CD4-positive, alpha-beta memory T cell (primary cell): ENCODE measurements around the gene INSRR. TPM values are rescaled to one million over a fixed set of nuclear protein-coding genes. Genes with fewer than 3 reads are reported as not detected.

Experiments used
- CTCF ChIA-PET: fragments of 350-600 bp; sonication (Branson Sonifier 250); formaldehyde crosslinking; loops from one replicate; lab custom pipeline; 2021; ENCODE audit warnings: inconsistent platforms; ENCODE audit not compliant: partially characterized antibody; lab: Charles Lee
- POLR2A ChIA-PET: fragments of 350-600 bp; sonication (Branson Sonifier 250); formaldehyde crosslinking; loops from one replicate; lab custom pipeline; 2021; ENCODE audit not compliant: partially characterized antibody; lab: Charles Lee
- DNase-seq, 5 donors: peaks; one replicate each; pipeline versions ENCODE4 v3.0.0 to v3.0.0-alpha.2; 2020 to 2022; ENCODE audit warnings: mixed read lengths in 1 of 5
- H3K27ac ChIP-seq: one replicate; pipeline ENCODE4 v1.7.0; 2013; ENCODE audit warnings: low read depth, low read length
- H3K27me3 ChIP-seq: 2 replicates; pipeline ENCODE4 v1.7.0; 2013; ENCODE audit warnings: mild to moderate bottlenecking, low read length, moderate library complexity; ENCODE audit not compliant: insufficient read depth
- H3K36me3 ChIP-seq: 2 replicates; pipeline ENCODE4 v1.7.0; 2013; ENCODE audit warnings: mild to moderate bottlenecking, low read length, moderate library complexity; ENCODE audit not compliant: insufficient read depth
- H3K4me1 ChIP-seq: 2 replicates; pipeline ENCODE4 v1.7.0; 2013; ENCODE audit warnings: mild to moderate bottlenecking, low read length, moderate library complexity; ENCODE audit not compliant: insufficient read depth
- H3K4me3 ChIP-seq, 2 donors: one replicate each; pipeline ENCODE4 v1.7.0; 2013; ENCODE audit warnings: low read length in 2 of 2, mild to moderate bottlenecking in 1 of 2
- H3K9me3 ChIP-seq, 2 donors: one replicate each; pipeline ENCODE4 v1.7.0; 2013; ENCODE audit warnings: low read length in 2 of 2, control low read depth in 1 of 2; ENCODE audit not compliant: control insufficient read depth in 1 of 2
- H3K27ac Mint-ChIP-seq, 7 donors: one replicate each; pipeline ENCODE4 v1.8.0; 2020 to 2021; ENCODE audit warnings: mixed read lengths in 7 of 7, mild to moderate bottlenecking in 6 of 7, inconsistent platforms in 3 of 7, moderate library complexity in 3 of 7
- H3K27me3 Mint-ChIP-seq, 2 donors: one replicate each; pipeline ENCODE4 v1.8.0; 2020 to 2021; ENCODE audit warnings: mixed read lengths in 2 of 2
- H3K36me3 Mint-ChIP-seq, 2 donors: one replicate each; pipeline ENCODE4 v1.8.0; 2020 to 2021; ENCODE audit warnings: mixed read lengths in 2 of 2, inconsistent platforms in 1 of 2, mild to moderate bottlenecking in 1 of 2
- H3K4me1 Mint-ChIP-seq, 4 donors: one replicate each; pipeline ENCODE4 v1.8.0; 2020 to 2021; ENCODE audit warnings: mixed read lengths in 4 of 4, mild to moderate bottlenecking in 1 of 4
- H3K4me3 Mint-ChIP-seq, 8 donors: one replicate each; pipeline ENCODE4 v1.8.0; 2020 to 2021; ENCODE audit warnings: mixed read lengths in 8 of 8, mild to moderate bottlenecking in 7 of 8, moderate library complexity in 6 of 8, inconsistent platforms in 3 of 8
- H3K9me3 Mint-ChIP-seq, 8 donors: one replicate each; pipeline ENCODE4 v1.8.0; 2020 to 2021; ENCODE audit warnings: mixed read lengths in 8 of 8, mild to moderate bottlenecking in 5 of 8, inconsistent platforms in 3 of 8, moderate library complexity in 1 of 8
- intact Hi-C: fragments of 100-400 bp; cut with micrococcal nuclease; formaldehyde crosslinking; loops from one replicate; pipeline ENCODE4 v1.15.1; 2023
- polyA plus RNA-seq, 2 donors: library from polyadenylated mRNA; unstranded; fragments of 300-500 nt; fragmentation: Illumina TruSeq; gene quantifications; one replicate each; pipeline ENCODE4 v1.2.3, GENCODE V29; 2021
- total RNA-seq, 2 experiments: library from RNA; stranded (reverse); gene quantifications; one replicate each; pipeline ENCODE4 v1.2.3, GENCODE V29; 2021

INSRR gene
- total and polyA plus RNA-seq, 4 experiments from 2014 or later: 0.06 TPM; not detected in 3

GRCh38 chr1:156898161-156898566 is 39.2 kb upstream of the INSRR start:
- Histone ChIP-seq H3K27me3 (peaks cover 11% of the 10 kb centered on the region), H3K9me3 (no peaks in the 10 kb centered on the region), H3K36me3 (no peaks in the 10 kb centered on the region), H3K4me3 (no peak overlapping the region), H3K27ac (no peak overlapping the region), H3K4me1 (peaks cover 8% of the 10 kb centered on the region)
- peaks cover 23 to 31% of the 10 kb centered on the region in 2 donors for H3K27me3 Mint-ChIP-seq
- peaks cover under 1 to 12% (median 3%) of the 10 kb centered on the region in 4 donors for H3K4me1 Mint-ChIP-seq
- no peak for DNase-seq
- no peak overlapping the region for H3K4me3 Mint-ChIP-seq
- peaks cover 0 to 2% (median 0%) of the 10 kb centered on the region in 8 donors for H3K9me3 Mint-ChIP-seq
- peak overlapping the region in 2 of 7 donors; percentile 12 to 58 for H3K27ac Mint-ChIP-seq
- no peaks in the 10 kb centered on the region for H3K36me3 Mint-ChIP-seq
- CTCF ChIA-PET: interaction anchor here (1.2 to 1.5 kb wide), 2 partner anchors 9 to 60 kb away, joined by 4 to 7 read pairs; no protein-coding TSS in a partner anchor
- intact Hi-C loops: loop anchor here (10.0 kb wide), 1 partner anchor 177 kb away; no protein-coding TSS in a partner anchor
- POLR2A ChIA-PET: no interaction called here

DNA sequence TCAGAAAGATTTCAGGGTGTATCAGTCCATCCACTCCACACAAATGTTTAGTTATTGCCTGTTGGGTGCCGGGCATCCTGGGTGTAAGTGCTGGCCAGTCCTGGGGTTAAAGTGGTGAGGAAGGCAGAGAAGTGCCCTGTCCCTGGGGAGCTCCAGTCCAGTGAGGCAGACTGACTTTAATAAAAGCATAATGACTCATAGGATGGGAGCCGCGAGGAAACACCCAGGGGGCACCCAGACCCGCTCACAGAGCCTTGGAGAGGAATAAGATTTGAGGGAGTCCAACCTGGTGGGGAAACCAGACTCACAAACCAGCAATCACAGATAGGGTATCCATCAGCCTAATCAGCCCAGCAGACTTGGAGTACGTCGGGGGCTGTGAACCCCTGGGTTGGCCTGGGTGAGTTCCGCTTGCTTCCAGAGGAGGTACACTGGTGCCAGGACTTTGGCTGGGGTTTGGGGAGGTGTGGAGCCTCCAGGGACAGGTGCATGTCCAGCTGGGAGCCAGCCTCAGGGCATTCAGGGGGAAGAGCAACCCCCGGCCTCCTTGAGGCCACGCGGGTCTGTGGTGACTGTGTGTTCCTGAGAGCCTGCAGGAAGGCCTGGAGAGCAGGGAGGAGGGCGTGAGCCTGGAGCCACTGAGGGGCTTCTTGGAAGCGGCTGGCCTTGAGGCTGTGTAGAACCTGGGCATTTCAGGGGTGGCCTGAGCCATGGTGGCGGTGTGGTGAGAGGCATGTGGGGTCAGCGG is 38.3 kb upstream of the INSRR start:
- H3K27ac Mint-ChIP-seq: peak overlapping the region in 2 of 7 donors; percentile 46 to 72
- ChIA-PET CTCF (interaction anchor here (0.5 to 1.0 kb wide), 2 partner anchors 31 to 59 kb away, joined by 3 read pairs; no protein-coding TSS in a partner anchor), POLR2A (no interaction called here)
- intact Hi-C loops: loop anchor here (10.0 kb wide), 1 partner anchor 178 kb away; no protein-coding TSS in a partner anchor
- no peak for DNase-seq
- H3K27me3 Mint-ChIP-seq: peaks cover 23 to 33% of the 10 kb centered on the region in 2 donors
- H3K9me3 ChIP-seq: no peaks in the 10 kb centered on the region
- no peak overlapping the region for H3K4me3 Mint-ChIP-seq
- peaks cover 2 to 16% (median 6%) of the 10 kb centered on the region in 4 donors for H3K4me1 Mint-ChIP-seq
- H3K9me3 Mint-ChIP-seq: peaks cover 0 to 2% (median 0%) of the 10 kb centered on the region in 8 donors
- peaks cover 11% of the 10 kb centered on the region for H3K27me3 ChIP-seq
- peaks cover 17% of the 10 kb centered on the region for H3K4me1 ChIP-seq
- H3K27ac ChIP-seq: no peak overlapping the region
- no peaks in the 10 kb centered on the region for H3K36me3 Mint-ChIP-seq
- H3K4me3 ChIP-seq: no peak overlapping the region
- H3K36me3 ChIP-seq: no peaks in the 10 kb centered on the region

DNA sequence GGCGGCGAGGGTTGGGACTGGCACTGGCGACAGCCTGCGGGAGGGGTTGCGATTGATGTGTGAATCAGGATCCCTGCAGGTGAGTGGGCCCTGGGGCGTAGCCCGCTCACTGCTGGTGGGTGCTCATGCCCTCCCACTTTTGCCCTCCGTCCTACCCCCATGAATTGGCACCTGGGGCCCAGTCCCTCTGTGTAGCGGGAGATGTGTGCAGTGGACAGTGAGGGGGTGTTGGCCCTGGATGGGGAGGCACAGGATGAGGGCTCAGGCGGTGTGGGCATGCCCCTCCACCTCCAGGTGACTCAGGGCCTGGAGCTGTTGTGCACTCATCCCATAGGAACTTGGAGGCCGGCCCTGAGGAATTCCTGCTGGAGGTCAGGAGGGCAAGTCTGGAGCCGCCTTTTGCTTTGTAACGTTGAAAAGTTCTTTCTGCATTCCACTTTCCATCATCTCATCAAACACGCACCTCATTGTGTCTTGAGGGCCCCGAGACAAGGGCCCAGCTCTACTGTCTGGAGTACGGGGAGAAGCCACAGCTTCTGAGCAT is 37.6 kb upstream of the INSRR start:
- Mint-ChIP-seq H3K9me3 (peaks cover 0 to 2% (median 0%) of the 10 kb centered on the region in 8 donors), H3K27me3 (peaks cover 23 to 34% of the 10 kb centered on the region in 2 donors), H3K4me1 (peaks cover 3 to 23% (median 10%) of the 10 kb centered on the region in 4 donors), H3K27ac (no peak overlapping the region), H3K4me3 (no peak overlapping the region), H3K36me3 (no peaks in the 10 kb centered on the region)
- ChIA-PET POLR2A (no interaction called here), CTCF (interaction anchor here (1.0 kb wide), 1 partner anchor 31 kb away, joined by 3 read pairs; no protein-coding TSS in a partner anchor)
- H3K9me3 ChIP-seq: no peaks in the 10 kb centered on the region
- H3K36me3 ChIP-seq: no peaks in the 10 kb centered on the region
- H3K4me1 ChIP-seq: peaks cover 22% of the 10 kb centered on the region
- intact Hi-C loops: loop anchor here (10.0 kb wide), 1 partner anchor 178 kb away; no protein-coding TSS in a partner anchor
- no peak overlapping the region for H3K27ac ChIP-seq
- DNase-seq: no peak
- H3K4me3 ChIP-seq: no peak overlapping the region
- H3K27me3 ChIP-seq: peaks cover 11% of the 10 kb centered on the region

GRCh38 chr1:156895927-156896326 is 37.0 kb upstream of the INSRR start:
- POLR2A ChIA-PET: no interaction called here
- Mint-ChIP-seq H3K36me3 (no peaks in the 10 kb centered on the region), H3K4me1 (peaks cover 5 to 24% (median 10%) of the 10 kb centered on the region in 4 donors), H3K27me3 (peaks cover 22 to 31% of the 10 kb centered on the region in 2 donors), H3K27ac (peak overlapping the region in 1 of 7 donors; percentile 28), H3K4me3 (no peak overlapping the region), H3K9me3 (peaks cover 0 to 2% (median 0%) of the 10 kb centered on the region in 8 donors)
- Histone ChIP-seq H3K36me3 (no peaks in the 10 kb centered on the region), H3K4me1 (peaks cover 22% of the 10 kb centered on the region), H3K27me3 (peaks cover 11% of the 10 kb centered on the region), H3K9me3 (no peaks in the 10 kb centered on the region), H3K4me3 (no peak overlapping the region), H3K27ac (no peak overlapping the region)
- intact Hi-C loops: loop anchor here (10.0 kb wide), 1 partner anchor 179 kb away; no protein-coding TSS in a partner anchor
- DNase-seq: no peak
- CTCF ChIA-PET: interaction anchor here (1.0 kb wide), 1 partner anchor 32 kb away, joined by 3 read pairs; no protein-coding TSS in a partner anchor

DNA sequence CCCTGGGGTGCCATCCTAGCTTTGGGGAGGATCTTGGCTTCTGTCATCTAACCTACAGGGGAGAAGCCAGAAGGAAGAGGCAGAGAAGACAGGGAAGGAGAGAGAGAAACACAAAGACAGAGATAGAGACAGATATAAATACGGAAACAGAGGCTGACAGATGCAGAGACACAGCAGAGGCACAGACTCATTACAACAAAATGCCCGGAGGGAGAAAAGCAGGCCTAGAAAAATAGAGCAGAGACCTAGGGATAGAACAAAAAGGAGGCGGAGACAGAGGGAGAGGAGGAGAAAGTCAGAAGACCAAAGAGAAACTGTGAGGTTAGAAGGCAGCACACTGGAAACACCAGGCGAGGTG is 36.5 kb upstream of the INSRR start:
- Histone ChIP-seq H3K4me3 (no peak overlapping the region), H3K36me3 (no peaks in the 10 kb centered on the region), H3K9me3 (no peaks in the 10 kb centered on the region), H3K27ac (no peak overlapping the region), H3K27me3 (peaks cover 11% of the 10 kb centered on the region), H3K4me1 (peaks cover 22% of the 10 kb centered on the region)
- Mint-ChIP-seq H3K4me1 (peaks cover 5 to 25% (median 10%) of the 10 kb centered on the region in 4 donors), H3K36me3 (no peaks in the 10 kb centered on the region), H3K9me3 (peaks cover 0 to 2% (median 0%) of the 10 kb centered on the region in 8 donors), H3K27me3 (peaks cover 22 to 31% of the 10 kb centered on the region in 2 donors), H3K4me3 (no peak overlapping the region), H3K27ac (peak overlapping the region in 1 of 7 donors; percentile 28)
- intact Hi-C loops: loop anchor here (10.0 kb wide), 1 partner anchor 179 kb away; no protein-coding TSS in a partner anchor
- DNase-seq: no peak
- CTCF ChIA-PET: interaction anchor here (1.5 kb wide), 1 partner anchor 179 kb away, joined by 3 read pairs; no protein-coding TSS in a partner anchor
- POLR2A ChIA-PET: no interaction called here

DNA sequence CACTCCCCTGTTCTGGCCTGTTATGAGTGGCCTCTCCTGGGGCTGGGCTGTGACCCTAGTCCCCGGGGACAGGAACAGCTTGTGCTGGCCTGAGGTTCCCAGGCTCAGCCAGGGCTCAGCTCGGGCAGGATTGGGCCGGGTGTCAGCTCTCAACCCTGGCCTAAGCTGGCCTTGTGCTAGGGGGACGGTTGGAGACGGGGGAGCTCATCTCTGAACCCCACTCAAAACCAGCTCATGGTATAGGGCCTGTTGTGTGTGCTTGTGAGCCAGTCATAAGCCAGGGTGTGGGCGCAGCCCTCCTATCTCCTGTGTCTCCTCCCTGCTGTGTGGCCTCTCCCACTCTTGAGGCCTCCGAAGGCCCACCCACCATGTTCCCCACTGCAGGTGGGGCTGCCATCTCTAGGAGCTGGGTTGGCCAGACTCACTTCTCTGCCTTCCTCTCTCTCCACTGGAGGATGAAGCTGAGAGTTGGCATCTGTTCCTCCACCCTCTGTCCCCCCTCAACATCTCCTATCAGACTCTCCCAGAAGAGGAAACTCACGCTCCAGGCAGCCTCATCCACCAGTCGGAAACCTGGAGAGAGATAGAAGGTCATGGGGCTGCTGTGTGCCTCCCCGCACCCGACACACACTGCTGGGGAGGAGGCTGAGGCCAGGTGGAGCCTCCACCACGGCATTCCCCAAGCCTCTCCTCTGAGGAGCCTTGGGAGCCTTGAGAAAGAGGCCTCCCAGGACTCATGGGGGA is 36.0 kb upstream of the INSRR start:
- H3K36me3 ChIP-seq: no peaks in the 10 kb centered on the region
- Mint-ChIP-seq H3K27me3 (peaks cover 22 to 33% of the 10 kb centered on the region in 2 donors), H3K9me3 (peaks cover 0 to 2% (median 0%) of the 10 kb centered on the region in 8 donors), H3K4me3 (no peak overlapping the region), H3K27ac (no peak overlapping the region), H3K36me3 (no peaks in the 10 kb centered on the region), H3K4me1 (peaks cover 7 to 29% (median 12%) of the 10 kb centered on the region in 4 donors)
- peaks cover 22% of the 10 kb centered on the region for H3K4me1 ChIP-seq
- no peak for DNase-seq
- peaks cover 11% of the 10 kb centered on the region for H3K27me3 ChIP-seq
- no peaks in the 10 kb centered on the region for H3K9me3 ChIP-seq
- ChIA-PET POLR2A (no interaction called here), CTCF (interaction anchor here (0.8 to 6.9 kb wide), 4 partner anchors 57 to 205 kb away, joined by 3 to 69 read pairs (median 3); no protein-coding TSS in a partner anchor)
- H3K4me3 ChIP-seq: no peak overlapping the region
- no peak overlapping the region for H3K27ac ChIP-seq
- intact Hi-C loops: loop anchor here (5.0 to 10.0 kb wide), 2 partner anchors 180 to 242 kb away; partner anchors contain the start of gene ETV3
